ENCODE data around the gene GRM1.

The GRM1 gene

GRCh38 chr6:146381486-146381885, 352.6 kb downstream of the GRM1 start:
- Histone ChIP-seq H3K27me3 (ENCODE audit: insufficient read depth, insufficient read length) (no peaks in the 10 kb centered on the region), H3K36me3 (ENCODE audit: insufficient read depth, insufficient read length, low read length) (no peaks in the 10 kb centered on the region), H3K4me1 (ENCODE audit: insufficient read depth, insufficient read length) (no peaks in the 10 kb centered on the region), H3K9ac (ENCODE audit: insufficient read length, low read depth) (no peak overlapping the region), H3K9me3 (ENCODE audit: insufficient read depth, low read length) (no peaks in the 10 kb centered on the region; the same call in 1 of the 2 replicates), H3K4me3 (ENCODE audit: insufficient read length, low read depth) (no peak overlapping the region)
- TF ChIP-seq ZNF274 (IDR thresholded peaks at IDR 0.05; ENCODE audit: low read depth, low read length), result no peak
- TF ChIP-seq SUZ12 (IDR thresholded peaks at IDR 0.05; ENCODE audit: extremely low read depth, insufficient read depth, insufficient read length), result no peak
- TF ChIP-seq YY1 (IDR thresholded peaks at IDR 0.05; ENCODE audit: insufficient read depth, insufficient read length), result no peak
- no peak for DNase-seq (ENCODE audit: low read depth, low spot score)

DNA sequence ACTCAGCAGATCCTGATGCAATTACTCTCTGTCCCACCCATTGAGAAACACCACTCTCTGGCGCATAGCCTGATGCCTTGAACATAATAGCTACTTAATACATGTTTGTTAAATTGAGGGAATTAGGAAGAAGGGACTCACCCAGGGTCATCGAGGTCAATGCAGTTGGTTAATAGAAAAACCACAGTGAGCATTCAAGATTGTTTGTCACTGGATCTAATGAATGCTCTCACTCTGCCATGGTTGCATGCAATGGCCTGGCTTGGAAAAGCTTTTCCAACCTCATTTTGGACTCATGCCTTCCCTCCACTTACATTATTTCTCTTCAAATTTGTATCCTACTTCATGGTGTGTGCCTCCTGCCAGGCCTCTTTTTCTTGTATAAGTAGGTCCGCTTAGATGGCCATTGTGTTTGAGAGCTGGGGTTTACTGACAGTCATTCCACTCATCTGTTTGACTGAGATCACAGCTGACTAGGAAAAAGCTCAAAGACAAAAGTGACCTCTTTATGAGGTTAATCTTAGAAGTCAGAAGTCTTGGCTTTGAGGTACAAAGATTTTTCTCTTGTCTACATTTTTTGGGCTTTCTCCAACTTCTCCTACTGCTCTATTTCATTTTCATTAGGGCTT, 360.0 kb downstream of the GRM1 start:
- no peak for DNase-seq (ENCODE audit: low read depth, low spot score)
- H3K9me3 ChIP-seq (ENCODE audit: insufficient read depth, low read length), result no peaks in the 10 kb centered on the region
- H3K27me3 ChIP-seq (ENCODE audit: insufficient read depth, insufficient read length), result no peaks in the 10 kb centered on the region
- H3K4me3 ChIP-seq (ENCODE audit: insufficient read length, low read depth), result no peak overlapping the region
- no peak overlapping the region for H3K9ac ChIP-seq (ENCODE audit: insufficient read length, low read depth)
- no peaks in the 10 kb centered on the region for H3K36me3 ChIP-seq (ENCODE audit: insufficient read depth, insufficient read length, low read length)
- H3K4me1 ChIP-seq (ENCODE audit: insufficient read depth, insufficient read length), result no peaks in the 10 kb centered on the region
- no peak for TF ChIP-seq ZNF274 (IDR thresholded peaks at IDR 0.05; ENCODE audit: low read depth, low read length)
- no peak for TF ChIP-seq YY1 (IDR thresholded peaks at IDR 0.05; ENCODE audit: insufficient read depth, insufficient read length)
- no peak for TF ChIP-seq SUZ12 (IDR thresholded peaks at IDR 0.05; ENCODE audit: extremely low read depth, insufficient read depth, insufficient read length)

DNA sequence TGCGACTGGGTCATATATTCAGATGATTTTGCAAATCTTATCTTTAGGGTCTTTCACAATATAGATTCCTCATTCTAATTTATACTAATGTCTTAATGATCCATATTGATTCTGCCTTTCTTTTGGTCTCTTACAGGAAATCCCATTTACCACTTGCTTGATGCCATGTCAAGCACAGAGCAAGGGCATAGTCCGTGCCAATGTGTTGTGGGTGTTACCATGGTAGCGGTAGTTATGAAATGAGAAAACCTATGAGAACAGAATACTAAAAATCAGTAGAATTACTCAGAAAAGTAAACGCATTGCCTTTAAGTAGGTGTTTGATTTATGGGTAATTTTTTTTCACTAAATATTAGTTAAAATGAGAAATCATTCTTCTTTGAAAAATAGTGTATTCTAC, 360.9 kb downstream of the GRM1 start:
- Histone ChIP-seq H3K4me3 (ENCODE audit: insufficient read length, low read depth) (no peak overlapping the region), H3K9me3 (ENCODE audit: insufficient read depth, low read length) (no peaks in the 10 kb centered on the region), H3K36me3 (ENCODE audit: insufficient read depth, insufficient read length, low read length) (no peaks in the 10 kb centered on the region), H3K27me3 (ENCODE audit: insufficient read depth, insufficient read length) (no peaks in the 10 kb centered on the region), H3K4me1 (ENCODE audit: insufficient read depth, insufficient read length) (no peaks in the 10 kb centered on the region), H3K9ac (ENCODE audit: insufficient read length, low read depth) (no peak overlapping the region)
- no peak for DNase-seq (ENCODE audit: low read depth, low spot score)
- TF ChIP-seq YY1 (IDR thresholded peaks at IDR 0.05; ENCODE audit: insufficient read depth, insufficient read length) (no peak), ZNF274 (IDR thresholded peaks at IDR 0.05; ENCODE audit: low read depth, low read length) (no peak), SUZ12 (IDR thresholded peaks at IDR 0.05; ENCODE audit: extremely low read depth, insufficient read depth, insufficient read length) (no peak)

GRCh38 chr6:146397638-146398037, 368.8 kb downstream of the GRM1 start:
- Histone ChIP-seq H3K4me3 (ENCODE audit: insufficient read length, low read depth) (no peak overlapping the region), H3K36me3 (ENCODE audit: insufficient read depth, insufficient read length, low read length) (no peaks in the 10 kb centered on the region), H3K9ac (ENCODE audit: insufficient read length, low read depth) (no peak overlapping the region), H3K9me3 (ENCODE audit: insufficient read depth, low read length) (no peaks in the 10 kb centered on the region), H3K4me1 (ENCODE audit: insufficient read depth, insufficient read length) (no peaks in the 10 kb centered on the region), H3K27me3 (ENCODE audit: insufficient read depth, insufficient read length) (no peaks in the 10 kb centered on the region)
- no peak for DNase-seq (ENCODE audit: low read depth, low spot score)
- TF ChIP-seq ZNF274 (IDR thresholded peaks at IDR 0.05; ENCODE audit: low read depth, low read length) (no peak), SUZ12 (IDR thresholded peaks at IDR 0.05; ENCODE audit: extremely low read depth, insufficient read depth, insufficient read length) (no peak), YY1 (IDR thresholded peaks at IDR 0.05; ENCODE audit: insufficient read depth, insufficient read length) (no peak)

DNA sequence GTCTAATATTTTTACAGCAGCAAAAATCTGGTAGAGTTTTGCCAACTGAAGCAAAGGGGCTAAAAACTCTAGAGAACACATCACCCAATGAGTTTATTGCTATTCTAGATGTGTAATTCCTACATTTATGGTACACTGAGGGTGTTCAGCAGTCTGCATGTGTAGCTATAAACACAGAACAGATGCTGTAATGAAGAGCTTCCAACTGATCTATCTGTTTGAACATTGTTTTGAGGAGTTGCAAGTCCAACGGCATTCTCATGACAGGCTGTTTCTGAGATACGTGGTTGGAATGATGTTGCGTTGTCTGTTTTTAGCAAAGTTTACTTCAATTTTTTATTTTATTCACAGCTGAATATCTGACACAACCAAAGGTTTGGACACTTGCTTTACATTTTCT, 373.6 kb downstream of the GRM1 start:
- DNase-seq (ENCODE audit: low read depth, low spot score), result no peak
- Histone ChIP-seq H3K27me3 (ENCODE audit: insufficient read depth, insufficient read length) (no peaks in the 10 kb centered on the region), H3K9me3 (ENCODE audit: insufficient read depth, low read length) (no peaks in the 10 kb centered on the region), H3K4me1 (ENCODE audit: insufficient read depth, insufficient read length) (no peaks in the 10 kb centered on the region), H3K9ac (ENCODE audit: insufficient read length, low read depth) (no peak overlapping the region), H3K4me3 (ENCODE audit: insufficient read length, low read depth) (no peak overlapping the region), H3K36me3 (ENCODE audit: insufficient read depth, insufficient read length, low read length) (no peaks in the 10 kb centered on the region)
- no peak for TF ChIP-seq ZNF274 (IDR thresholded peaks at IDR 0.05; ENCODE audit: low read depth, low read length)
- no peak for TF ChIP-seq SUZ12 (IDR thresholded peaks at IDR 0.05; ENCODE audit: extremely low read depth, insufficient read depth, insufficient read length)
- TF ChIP-seq YY1 (IDR thresholded peaks at IDR 0.05; ENCODE audit: insufficient read depth, insufficient read length), result no peak

- Histone ChIP-seq H3K4me3 (ENCODE audit: insufficient read length, low read depth) (no peak overlapping the region), H3K9me3 (ENCODE audit: insufficient read depth, low read length) (no peaks in the 10 kb centered on the region), H3K4me1 (ENCODE audit: insufficient read depth, insufficient read length) (no peaks in the 10 kb centered on the region), H3K9ac (ENCODE audit: insufficient read length, low read depth) (no peak overlapping the region), H3K27me3 (ENCODE audit: insufficient read depth, insufficient read length) (no peaks in the 10 kb centered on the region), H3K36me3 (ENCODE audit: insufficient read depth, insufficient read length, low read length) (no peaks in the 10 kb centered on the region)
- no peak for TF ChIP-seq YY1 (IDR thresholded peaks at IDR 0.05; ENCODE audit: insufficient read depth, insufficient read length)
- TF ChIP-seq ZNF274 (IDR thresholded peaks at IDR 0.05; ENCODE audit: low read depth, low read length), result no peak
- no peak for DNase-seq (ENCODE audit: low read depth, low spot score)
These were observed 379.7 kb downstream of the GRM1 start for GRCh38 chr6:146408583-146408982.

- H3K4me3 ChIP-seq (ENCODE audit: insufficient read length, low read depth), result no peak overlapping the region
- DNase-seq (ENCODE audit: low read depth, low spot score), result no peak
- no peaks in the 10 kb centered on the region for H3K4me1 ChIP-seq (ENCODE audit: insufficient read depth, insufficient read length)
- TF ChIP-seq SUZ12 (IDR thresholded peaks at IDR 0.05; ENCODE audit: extremely low read depth, insufficient read depth, insufficient read length), result no peak
- no peaks in the 10 kb centered on the region for H3K36me3 ChIP-seq (ENCODE audit: insufficient read depth, insufficient read length, low read length)
- no peak overlapping the region for H3K9ac ChIP-seq (ENCODE audit: insufficient read length, low read depth)
- H3K9me3 ChIP-seq (ENCODE audit: insufficient read depth, low read length), result no peaks in the 10 kb centered on the region
- H3K27me3 ChIP-seq (ENCODE audit: insufficient read depth, insufficient read length), result no peaks in the 10 kb centered on the region
These were observed 382.2 kb downstream of the GRM1 start for GRCh38 chr6:146410851-146411595.
